CD1c-positive myeloid dendritic cell (primary cell): ENCODE results near the gene SCAMP5.
A peak's percentile ranks its signal among the peaks of the same experiment; 100 is the strongest.

Experiments
- DNase-seq: peaks from one replicate; pipeline ENCODE4 v3.0.0-alpha.2; 2016; ENCODE audit errors: extremely low spot score

Gene SCAMP5

DNA sequence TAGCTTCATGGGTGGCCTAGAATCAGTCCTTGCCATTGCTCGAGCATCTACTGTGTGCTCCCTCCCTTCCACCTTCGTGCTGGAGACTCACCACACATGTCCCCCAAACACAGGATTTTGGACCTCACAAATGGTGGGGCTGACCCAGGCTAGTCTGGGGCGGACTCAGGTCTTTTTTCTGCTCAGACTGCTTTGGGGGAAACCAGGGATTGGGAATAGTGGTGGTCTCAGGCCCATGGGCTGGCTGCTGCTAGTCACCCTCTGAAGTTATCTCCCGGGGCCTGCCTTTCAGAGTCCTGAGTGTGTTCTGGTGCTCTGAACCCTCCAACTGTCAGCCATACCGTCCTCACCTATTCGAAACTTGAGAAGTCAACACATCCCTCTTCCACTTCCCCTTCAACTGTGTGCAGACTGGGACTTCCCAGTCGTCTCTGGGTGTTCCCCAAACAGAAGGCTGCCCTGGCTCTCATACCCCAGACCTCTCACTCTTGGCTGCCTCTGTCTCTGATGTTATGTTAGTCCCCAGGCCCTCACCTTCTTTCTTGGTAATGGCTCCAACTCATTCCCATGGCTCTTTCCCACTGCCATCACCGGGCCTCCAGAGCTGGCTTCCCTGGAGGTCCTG lies 74.0 kb downstream of the SCAMP5 start:
- peak; percentile 88 for DNase-seq

GRCh38 chr15:75070674-75071073 lies 75.3 kb downstream of the SCAMP5 start:
- no peak for DNase-seq
